Upper lobe of left lung (tissue), 6 donors: ENCODE measurements around the gene PARP16. TPM values are rescaled to one million over a fixed set of nuclear protein-coding genes. Genes with fewer than 3 reads are reported as not detected.

Experiments used
- ATAC-seq, 2 donors: fragments of 200-7000 bp; cut with Tn5 transposase; one replicate each; pipeline ENCODE4 v1.9.1; 2022; ENCODE audit warnings: mild to moderate bottlenecking in 2 of 2, moderate library complexity in 2 of 2; ENCODE audit not compliant: low FRiP score in 2 of 2
- DNase-seq, 2 donors: peaks; one replicate each; pipeline ENCODE4 v3.0.0-alpha.2; 2019 to 2020
- H3K27ac ChIP-seq, 4 donors: fragments of 200-600 bp; sonication (generic); one replicate each; pipeline ENCODE4 v1.5.1; 2016 to 2019
- H3K27me3 ChIP-seq, 4 donors: fragments of 200-600 bp; sonication (generic); one replicate each; pipeline ENCODE4 v1.5.1; 2017 to 2019
- H3K36me3 ChIP-seq, 4 donors: fragments of 200-600 bp; sonication (generic); one replicate each; pipeline ENCODE4 v1.5.1; 2016 to 2019
- H3K4me1 ChIP-seq, 4 donors: fragments of 200-600 bp; sonication (generic); one replicate each; pipeline ENCODE4 v1.5.1; 2018 to 2019
- H3K4me3 ChIP-seq, 4 donors: fragments of 200-600 bp; sonication (generic); one replicate each; pipeline ENCODE4 v1.5.1; 2017 to 2019; ENCODE audit warnings: mild to moderate bottlenecking in 2 of 4, moderate library complexity in 1 of 4
- H3K9me3 ChIP-seq, 4 donors: fragments of 200-600 bp; sonication (generic); one replicate each; pipeline ENCODE4 v1.5.1; 2018 to 2019
- CTCF ChIP-seq, 6 experiments: fragments of 450-650 bp in 4 of 6; fragments of 200-600 bp in 2 of 6; sonication (generic) in 2 of 6; IDR thresholded peaks; one replicate each; pipeline ENCODE4 v1.5.1; 2016 to 2019; ENCODE audit warnings: antibody characterized with exemption in 6 of 6
- EP300 ChIP-seq, 4 donors: sonication (generic); formaldehyde crosslinking; IDR thresholded peaks; one replicate each; pipeline ENCODE4 v1.5.1; 2017; ENCODE audit warnings: antibody characterized with exemption in 4 of 4, control low read depth in 2 of 4
- POLR2A ChIP-seq, 4 donors: fragments of 450-650 bp; IDR thresholded peaks; one replicate each; pipeline ENCODE4 v1.5.1; 2016 to 2017; ENCODE audit warnings: antibody characterized with exemption in 4 of 4, mild to moderate bottlenecking in 2 of 4
- POLR2AphosphoS5 ChIP-seq, 2 donors: sonication (generic); formaldehyde crosslinking; IDR thresholded peaks; one replicate each; pipeline ENCODE4 v1.5.1; 2017; ENCODE audit warnings: antibody characterized with exemption in 2 of 2
- WGBS, 2 donors: methylation state at CpG; one replicate each; pipeline ENCODE4 v1.1.5; 2017 to 2018; 5-methylcytosine and 5-hydroxymethylcytosine counted together
- total RNA-seq, 6 donors: library from RNA; depleted of rRNA in 4 of 6; stranded (reverse); fragments of >200 nt in 4 of 6; gene quantifications; one replicate each; pipeline versions ENCODE4 v1.1.0 to v1.2.1, GENCODE V29; 2016 to 2021
- donor health status: DM: no; HTN: no; CAD: no; lungs with moderate emphysema.
- donor health status: DM: no; HTN: yes; CAD: no; lungs with severe emphysema.

The PARP16 gene
- total RNA-seq, 6 donors from 2014 or later, result 6.3 to 20.6 (median 7.9) TPM

- 80 to 86% methylated on average over 4 of the region's 4 CpGs for WGBS, 2 donors
- TF ChIP-seq EP300 (IDR thresholded peaks at IDR 0.05) (no peak), CTCF (IDR thresholded peaks at IDR 0.05) (no peak)
- no peak for ATAC-seq
Observed at GRCh38 chr15:65214010-65214409, 72.7 kb downstream of the PARP16 start.

GRCh38 chr15:65213241-65213640, 73.4 kb downstream of the PARP16 start:
- Histone ChIP-seq H3K36me3 (no peaks in the 10 kb centered on the region), H3K4me1 (peaks cover 0 to 8% (median 2%) of the 10 kb centered on the region in 4 donors), H3K4me3 (no peak overlapping the region), H3K9me3 (no peaks in the 10 kb centered on the region), H3K27ac (no peak overlapping the region), H3K27me3 (no peaks in the 10 kb centered on the region)
- no peak for DNase-seq
- WGBS, 2 donors, result 83 to 88% methylated on average over 2 of the region's 2 CpGs
- no peak for TF ChIP-seq POLR2AphosphoS5 (IDR thresholded peaks at IDR 0.05)
- no peak for TF ChIP-seq EP300 (IDR thresholded peaks at IDR 0.05)
- TF ChIP-seq CTCF (IDR thresholded peaks at IDR 0.05), result no peak
- ATAC-seq, result peak in 1 of 2 donors; percentile 69

More at GRCh38 chr15:65214010-65214409, 72.7 kb downstream of the PARP16 start:
- Histone ChIP-seq H3K27ac (no peak overlapping the region), H3K36me3 (no peaks in the 10 kb centered on the region), H3K4me1 (peaks cover 0 to 8% (median 2%) of the 10 kb centered on the region in 4 donors), H3K27me3 (no peaks in the 10 kb centered on the region), H3K9me3 (no peaks in the 10 kb centered on the region), H3K4me3 (no peak overlapping the region)
- no peak for DNase-seq

- H3K27ac ChIP-seq, result no peak overlapping the region
- H3K4me3 ChIP-seq, result no peak overlapping the region
- 66 to 90% methylated on average over 4 to 5 of the region's 5 CpGs for WGBS, 2 donors
- no peaks in the 10 kb centered on the region for H3K36me3 ChIP-seq
- TF ChIP-seq POLR2A (IDR thresholded peaks at IDR 0.05), result no peak
- no peak for TF ChIP-seq POLR2AphosphoS5 (IDR thresholded peaks at IDR 0.05)
- peak in 2 of 6 experiments; percentile 17 to 33 for TF ChIP-seq CTCF (IDR thresholded peaks at IDR 0.05)
- no peak for TF ChIP-seq EP300 (IDR thresholded peaks at IDR 0.05)
- H3K27me3 ChIP-seq, result no peaks in the 10 kb centered on the region
- DNase-seq, result no peak
- no peak for ATAC-seq
- peaks cover 0 to 8% (median 2%) of the 10 kb centered on the region in 4 donors for H3K4me1 ChIP-seq
- no peaks in the 10 kb centered on the region for H3K9me3 ChIP-seq
Observed at GRCh38 chr15:65212097-65212496, 74.6 kb downstream of the PARP16 start.

- ATAC-seq (peak; percentile 50 to 51), DNase-seq (peak in 1 of 2 donors; percentile 61)
- Histone ChIP-seq H3K9me3 (no peaks in the 10 kb centered on the region), H3K4me1 (peaks cover 0 to 8% (median 2%) of the 10 kb centered on the region in 4 donors), H3K27ac (no peak overlapping the region), H3K36me3 (no peaks in the 10 kb centered on the region), H3K4me3 (no peak overlapping the region), H3K27me3 (no peaks in the 10 kb centered on the region)
- no peak for TF ChIP-seq CTCF (IDR thresholded peaks at IDR 0.05)
- TF ChIP-seq POLR2A (IDR thresholded peaks at IDR 0.05), result no peak
- no peak for TF ChIP-seq POLR2AphosphoS5 (IDR thresholded peaks at IDR 0.05)
- TF ChIP-seq EP300 (IDR thresholded peaks at IDR 0.05), result no peak
- 52 to 60% methylated on average over 5 to 6 of the region's 6 CpGs for WGBS, 2 donors
Observed at GRCh38 chr15:65211482-65211982, 75.2 kb downstream of the PARP16 start.
